ENCODE results near the gene ZNF423.
A peak's percentile ranks its signal among the peaks of the same experiment; 100 is the strongest.
"Not testable (repeated sequence)": the region's sequence is repeated elsewhere in the genome, so short reads cannot be mapped to it uniquely, and the experiment has no call there.

ZNF423 gene

DNA sequence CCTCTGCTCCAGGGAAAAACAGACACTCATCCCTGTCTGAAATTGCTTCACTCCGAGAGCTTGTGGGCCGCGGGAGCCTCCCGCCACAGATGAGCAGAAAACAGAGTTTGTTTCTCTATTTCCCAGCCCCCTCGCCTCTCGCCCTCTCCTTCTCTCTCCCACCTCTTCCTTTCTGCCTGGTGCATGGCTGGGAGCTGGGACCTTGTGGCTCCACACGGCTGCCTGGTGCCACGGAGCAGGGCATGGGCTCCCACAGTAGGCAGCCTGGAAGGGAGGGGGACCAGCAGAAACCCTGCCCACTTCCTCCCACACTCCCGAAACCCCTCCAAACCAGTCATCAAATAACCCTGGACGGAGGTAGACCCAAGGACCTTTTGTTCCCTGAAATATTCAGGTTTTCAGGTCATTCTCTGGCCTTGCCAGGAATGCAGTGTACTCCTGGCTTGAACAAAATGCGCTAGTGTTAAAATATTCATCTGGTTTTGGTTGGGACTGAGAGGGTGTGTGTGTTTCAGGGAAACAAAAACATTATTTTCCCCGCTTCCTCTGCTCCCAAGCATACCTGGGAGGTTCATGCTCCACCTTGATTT, 277.4 kb downstream of the ZNF423 start:
- Histone ChIP-seq H3K9ac (ENCODE audit: low read length) (no peak overlapping the region), H3K27me3 (replicated peaks; ENCODE audit: control insufficient read depth, insufficient read depth, low read length) (no peaks in the 10 kb centered on the region), H3K36me3 (ENCODE audit: control insufficient read depth, insufficient read depth, low read length, severe bottlenecking) (no peaks in the 10 kb centered on the region), H3K4me1 (ENCODE audit: control insufficient read depth, insufficient read depth, low read length) (peaks cover 12% of the 10 kb centered on the region), H3K9me3 (ENCODE audit: control insufficient read depth, low read length) (no peaks in the 10 kb centered on the region), H3K4me3 (ENCODE audit: low read length) (no peak overlapping the region)
- DNase-seq (ENCODE audit: low read depth), result no peak

DNA sequence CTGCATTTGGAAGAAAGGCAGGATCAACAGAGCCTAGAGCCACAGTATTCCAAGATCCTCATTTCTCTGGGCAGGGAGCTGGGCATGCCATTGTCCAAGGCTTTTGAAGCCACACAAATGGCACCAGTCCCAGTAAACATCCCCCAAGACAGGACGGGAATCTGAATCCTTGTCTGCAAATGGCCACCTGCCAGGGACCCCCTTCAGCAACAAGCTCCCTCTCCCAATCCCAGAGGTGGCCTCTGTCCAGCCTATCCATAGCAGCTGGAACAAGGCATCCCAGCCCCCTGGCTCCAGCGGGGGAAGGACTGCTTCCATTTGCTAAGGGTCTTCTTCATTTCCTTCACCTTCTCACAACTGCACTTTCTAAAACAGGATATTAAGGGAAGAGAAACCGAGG, 277.9 kb downstream of the ZNF423 start:
- no peaks in the 10 kb centered on the region for H3K36me3 ChIP-seq (ENCODE audit: control insufficient read depth, insufficient read depth, low read length, severe bottlenecking)
- H3K9ac ChIP-seq (ENCODE audit: low read length), result no peak overlapping the region
- H3K4me1 ChIP-seq (ENCODE audit: control insufficient read depth, insufficient read depth, low read length), result peaks cover 12% of the 10 kb centered on the region
- H3K9me3 ChIP-seq (ENCODE audit: control insufficient read depth, low read length), result no peaks in the 10 kb centered on the region
- H3K27me3 ChIP-seq (replicated peaks; ENCODE audit: control insufficient read depth, insufficient read depth, low read length), result no peaks in the 10 kb centered on the region
- H3K4me3 ChIP-seq (ENCODE audit: low read length), result no peak overlapping the region
- DNase-seq (ENCODE audit: low read depth), result no peak

DNA sequence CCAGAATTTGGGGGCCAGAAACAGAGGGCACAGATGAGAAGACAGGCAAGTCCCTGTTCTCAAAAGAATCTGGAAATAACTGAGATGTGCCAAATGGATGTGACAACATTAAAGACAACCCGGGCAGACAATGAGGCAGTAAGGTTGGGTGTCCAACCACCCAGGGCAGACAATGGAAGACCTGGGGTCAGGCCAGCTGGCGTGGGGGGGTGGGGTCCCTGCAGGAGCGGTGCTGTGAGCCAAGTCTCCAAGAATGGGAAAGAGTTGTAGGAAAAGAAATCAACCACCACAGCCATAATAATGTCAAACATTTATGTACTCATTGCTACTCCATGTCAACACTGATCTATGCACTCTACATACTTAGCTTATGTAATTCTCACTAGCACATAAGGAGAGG, 279.0 kb downstream of the ZNF423 start:
- Histone ChIP-seq H3K4me3 (ENCODE audit: low read length) (no peak overlapping the region), H3K9me3 (ENCODE audit: control insufficient read depth, low read length) (no peaks in the 10 kb centered on the region), H3K4me1 (ENCODE audit: control insufficient read depth, insufficient read depth, low read length) (peaks cover 11% of the 10 kb centered on the region), H3K9ac (ENCODE audit: low read length) (no peak overlapping the region), H3K27me3 (replicated peaks; ENCODE audit: control insufficient read depth, insufficient read depth, low read length) (no peaks in the 10 kb centered on the region), H3K36me3 (ENCODE audit: control insufficient read depth, insufficient read depth, low read length, severe bottlenecking) (no peaks in the 10 kb centered on the region)
- no peak for DNase-seq (ENCODE audit: low read depth)

DNA sequence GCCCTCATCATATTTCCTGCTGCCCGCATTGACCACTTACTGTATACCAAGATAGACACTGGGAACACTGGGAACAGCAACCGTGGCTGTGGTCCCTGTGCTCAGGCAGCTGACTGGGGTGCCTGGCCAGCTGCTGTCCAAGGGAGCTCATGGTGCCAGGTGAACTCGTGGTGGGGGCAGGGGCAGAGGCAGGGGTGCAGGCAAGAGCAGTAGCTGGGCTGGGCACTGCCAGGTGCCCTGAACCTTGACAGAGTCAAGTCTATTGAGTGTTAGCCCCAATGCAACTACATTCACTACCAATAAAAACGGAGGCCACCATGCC, 279.8 kb downstream of the ZNF423 start:
- DNase-seq (ENCODE audit: low read depth), result no peak
- Histone ChIP-seq H3K4me3 (ENCODE audit: low read length) (no peak overlapping the region), H3K27me3 (replicated peaks; ENCODE audit: control insufficient read depth, insufficient read depth, low read length) (no peaks in the 10 kb centered on the region), H3K36me3 (ENCODE audit: control insufficient read depth, insufficient read depth, low read length, severe bottlenecking) (no peaks in the 10 kb centered on the region), H3K4me1 (ENCODE audit: control insufficient read depth, insufficient read depth, low read length) (peaks cover 4% of the 10 kb centered on the region), H3K9ac (ENCODE audit: low read length) (no peak overlapping the region), H3K9me3 (ENCODE audit: control insufficient read depth, low read length) (no peaks in the 10 kb centered on the region)

DNA sequence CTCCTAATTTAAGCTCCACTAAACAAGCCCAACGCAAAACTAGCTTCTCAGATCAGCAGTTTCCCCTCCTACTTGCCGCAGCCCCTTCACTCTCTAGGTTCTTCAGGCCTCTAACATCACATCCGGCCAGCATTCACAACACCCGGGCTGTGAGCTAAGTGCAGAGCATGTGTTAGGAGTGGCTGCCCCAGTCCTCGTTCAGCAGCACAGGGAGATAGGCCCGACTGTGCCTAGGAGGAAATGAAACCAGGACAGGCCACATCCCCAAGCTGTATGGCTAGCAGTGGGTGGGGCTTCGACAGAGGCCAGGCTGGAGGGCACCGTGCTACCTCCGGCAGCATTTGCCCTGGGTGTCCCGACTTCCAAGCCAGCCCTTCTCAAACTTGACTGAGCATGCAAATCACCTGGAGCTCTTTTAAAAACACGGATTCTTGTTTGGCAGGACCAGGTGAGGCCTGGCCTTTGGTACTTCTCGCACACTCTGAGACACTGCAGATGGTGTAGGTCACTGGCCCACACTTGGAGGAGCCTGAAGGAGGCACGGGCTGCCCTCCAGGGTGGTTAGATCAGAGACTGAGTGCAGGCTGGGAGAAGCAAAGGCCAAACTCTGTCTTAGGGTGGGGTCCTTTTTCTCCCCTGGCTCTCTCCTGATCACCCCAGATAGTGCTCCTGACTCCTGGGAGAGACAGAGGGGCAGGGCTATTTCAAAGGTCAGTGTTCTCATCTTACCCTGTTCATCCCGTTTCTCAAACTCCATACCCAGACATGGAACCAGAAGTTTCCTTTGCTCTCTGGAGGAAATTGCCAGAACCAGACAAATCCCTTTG, 280.4 kb downstream of the ZNF423 start:
- Histone ChIP-seq H3K9ac (ENCODE audit: low read length) (no peak overlapping the region), H3K4me3 (ENCODE audit: low read length) (no peak overlapping the region), H3K4me1 (ENCODE audit: control insufficient read depth, insufficient read depth, low read length) (no peaks in the 10 kb centered on the region), H3K27me3 (replicated peaks; ENCODE audit: control insufficient read depth, insufficient read depth, low read length) (no peaks in the 10 kb centered on the region), H3K9me3 (ENCODE audit: control insufficient read depth, low read length) (no peaks in the 10 kb centered on the region), H3K36me3 (ENCODE audit: control insufficient read depth, insufficient read depth, low read length, severe bottlenecking) (no peaks in the 10 kb centered on the region)
- no peak for DNase-seq (ENCODE audit: low read depth)

DNA sequence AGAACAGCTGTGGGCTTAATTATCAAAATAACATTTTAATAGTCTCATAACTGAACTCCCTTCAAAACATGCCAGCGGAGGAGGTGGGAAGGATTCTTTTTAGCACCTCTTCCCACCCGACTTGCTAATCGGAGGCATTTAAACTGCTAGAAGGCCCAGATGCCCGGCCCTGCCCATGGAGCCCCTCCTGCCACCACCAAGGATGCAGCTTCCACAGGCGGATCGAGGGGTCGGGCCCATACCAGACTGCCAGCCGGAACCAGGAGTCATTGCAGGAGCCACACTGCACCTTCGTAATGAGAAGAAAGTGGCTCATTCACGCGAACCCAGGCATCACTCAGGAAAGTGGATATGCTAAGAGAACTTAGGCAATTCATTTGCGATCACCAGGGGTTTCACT, 281.1 kb downstream of the ZNF423 start:
- no peaks in the 10 kb centered on the region for H3K4me1 ChIP-seq (ENCODE audit: control insufficient read depth, insufficient read depth, low read length)
- no peak overlapping the region for H3K9ac ChIP-seq (ENCODE audit: low read length)
- H3K27me3 ChIP-seq (replicated peaks; ENCODE audit: control insufficient read depth, insufficient read depth, low read length), result no peaks in the 10 kb centered on the region
- no peaks in the 10 kb centered on the region for H3K36me3 ChIP-seq (ENCODE audit: control insufficient read depth, insufficient read depth, low read length, severe bottlenecking)
- no peak overlapping the region for H3K4me3 ChIP-seq (ENCODE audit: low read length)
- DNase-seq (ENCODE audit: low read depth), result no peak
- H3K9me3 ChIP-seq (ENCODE audit: control insufficient read depth, low read length), result no peaks in the 10 kb centered on the region

- DNase-seq (ENCODE audit: low read depth), result no peak
- Histone ChIP-seq H3K9ac (ENCODE audit: low read length) (no peak overlapping the region), H3K4me3 (ENCODE audit: low read length) (no peak overlapping the region)
Measured at GRCh38 chr16:49567950-49568349, 288.0 kb downstream of the ZNF423 start.

DNA sequence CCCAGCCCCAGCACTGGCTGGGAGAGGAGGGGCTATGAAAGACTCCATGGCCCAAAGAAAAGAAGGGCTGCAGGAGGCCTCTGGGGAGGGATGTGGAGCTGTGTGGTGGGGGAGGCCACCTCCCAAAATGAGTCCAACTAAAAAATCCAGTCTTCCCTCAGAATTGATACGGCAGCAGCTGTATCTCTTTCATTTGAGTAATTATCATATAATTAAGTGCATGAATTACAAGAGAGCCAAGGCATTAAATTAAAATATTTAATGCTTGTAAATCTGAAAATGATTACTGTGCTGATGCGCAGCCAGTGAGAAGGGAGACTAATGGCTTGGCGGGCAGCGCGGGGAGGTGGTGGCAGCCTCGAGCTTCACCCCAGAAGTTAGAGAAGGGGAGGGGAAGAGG, 289.5 kb downstream of the ZNF423 start:
- Histone ChIP-seq H3K9ac (ENCODE audit: low read length) (no peak overlapping the region), H3K27me3 (replicated peaks; ENCODE audit: control insufficient read depth, insufficient read depth, low read length) (no peaks in the 10 kb centered on the region), H3K4me3 (ENCODE audit: low read length) (no peak overlapping the region), H3K9me3 (ENCODE audit: control insufficient read depth, low read length) (no peaks in the 10 kb centered on the region), H3K4me1 (ENCODE audit: control insufficient read depth, insufficient read depth, low read length) (peaks cover 7% of the 10 kb centered on the region), H3K36me3 (ENCODE audit: control insufficient read depth, insufficient read depth, low read length, severe bottlenecking) (no peaks in the 10 kb centered on the region)
- no peak for DNase-seq (ENCODE audit: low read depth)

More at GRCh38 chr16:49567950-49568349, 288.0 kb downstream of the ZNF423 start:
- H3K9me3 ChIP-seq (ENCODE audit: control insufficient read depth, low read length), result no peaks in the 10 kb centered on the region
- peaks cover 7% of the 10 kb centered on the region for H3K4me1 ChIP-seq (ENCODE audit: control insufficient read depth, insufficient read depth, low read length)
- no peaks in the 10 kb centered on the region for H3K36me3 ChIP-seq (ENCODE audit: control insufficient read depth, insufficient read depth, low read length, severe bottlenecking)
- no peaks in the 10 kb centered on the region for H3K27me3 ChIP-seq (replicated peaks; ENCODE audit: control insufficient read depth, insufficient read depth, low read length)

GRCh38 chr16:49564496-49565229, 291.2 kb downstream of the ZNF423 start:
- H3K36me3 ChIP-seq (ENCODE audit: control insufficient read depth, insufficient read depth, low read length, severe bottlenecking), result no peaks in the 10 kb centered on the region
- DNase-seq (ENCODE audit: low read depth), result no peak
- H3K4me3 ChIP-seq (ENCODE audit: low read length), result no peak overlapping the region
- peak overlapping the region; percentile 16 for H3K9ac ChIP-seq (ENCODE audit: low read length)
- H3K9me3 ChIP-seq (ENCODE audit: control insufficient read depth, low read length), result no peaks in the 10 kb centered on the region
- H3K27me3 ChIP-seq (replicated peaks; ENCODE audit: control insufficient read depth, insufficient read depth, low read length), result no peaks in the 10 kb centered on the region
- H3K4me1 ChIP-seq (ENCODE audit: control insufficient read depth, insufficient read depth, low read length), result peaks cover 21% of the 10 kb centered on the region

- no peaks in the 10 kb centered on the region for H3K9me3 ChIP-seq (ENCODE audit: control insufficient read depth, low read length)
- no peak for DNase-seq (ENCODE audit: low read depth)
- H3K27me3 ChIP-seq (replicated peaks; ENCODE audit: control insufficient read depth, insufficient read depth, low read length), result no peaks in the 10 kb centered on the region
Measured at GRCh38 chr16:49563666-49564065, 292.2 kb downstream of the ZNF423 start.

GRCh38 chr16:49562894-49563293, 293.0 kb downstream of the ZNF423 start:
- H3K4me1 ChIP-seq (ENCODE audit: control insufficient read depth, insufficient read depth, low read length), result peaks cover 23% of the 10 kb centered on the region
- not testable (repeated sequence) for DNase-seq (ENCODE audit: low read depth); H3K9me3 ChIP-seq (ENCODE audit: control insufficient read depth, low read length); H3K36me3 ChIP-seq (ENCODE audit: control insufficient read depth, insufficient read depth, low read length, severe bottlenecking); H3K4me3 ChIP-seq (ENCODE audit: low read length); H3K9ac ChIP-seq (ENCODE audit: low read length); H3K27me3 ChIP-seq (replicated peaks; ENCODE audit: control insufficient read depth, insufficient read depth, low read length)

More at GRCh38 chr16:49563666-49564065, 292.2 kb downstream of the ZNF423 start:
- H3K4me1 ChIP-seq (ENCODE audit: control insufficient read depth, insufficient read depth, low read length), result peaks cover 23% of the 10 kb centered on the region
- H3K9ac ChIP-seq (ENCODE audit: low read length), result no peak overlapping the region
- H3K36me3 ChIP-seq (ENCODE audit: control insufficient read depth, insufficient read depth, low read length, severe bottlenecking), result no peaks in the 10 kb centered on the region
- H3K4me3 ChIP-seq (ENCODE audit: low read length), result no peak overlapping the region
